GM23248 (cell line): ENCODE results near the gene ABCG1. TPM values are rescaled to one million over a fixed set of nuclear protein-coding genes. Genes with fewer than 3 reads are reported as not detected.
A peak's percentile ranks its signal among the peaks of the same experiment; 100 is the strongest.

Experiments
- DNase-seq: peaks from one replicate; pipeline ENCODE4 v3.0.0-alpha.2; 2015
- H2AFZ ChIP-seq: fragments of 200-600 bp; sonication (generic); 2 replicates; pipeline ENCODE4 v1.6.1; 2016; ENCODE audit warnings: antibody characterized with exemption
- H3F3A ChIP-seq: fragments of 200-600 bp; sonication (generic); 2 replicates; pipeline ENCODE4 v1.6.1; 2016; ENCODE audit warnings: mild to moderate bottlenecking, antibody characterized with exemption, mixed run types; ENCODE audit not compliant: insufficient read depth
- H3K27ac ChIP-seq: fragments of 200-600 bp; sonication (generic); 2 replicates; pipeline ENCODE4 v1.5.1; 2016; ENCODE audit warnings: mild to moderate bottlenecking
- H3K27me3 ChIP-seq: fragments of 200-600 bp; sonication (generic); replicated peaks from 2 replicates; pipeline ENCODE4 v1.6.1; 2016; ENCODE audit warnings: mild to moderate bottlenecking; ENCODE audit not compliant: insufficient read depth
- H3K36me3 ChIP-seq: fragments of 200-600 bp; sonication (generic); 2 replicates; pipeline ENCODE4 v1.6.1; 2016; ENCODE audit warnings: low read depth, mild to moderate bottlenecking
- H3K4me1 ChIP-seq: fragments of 200-600 bp; sonication (generic); 2 replicates; pipeline ENCODE4 v1.6.1; 2016; ENCODE audit warnings: mild to moderate bottlenecking; ENCODE audit not compliant: insufficient read depth
- H3K4me2 ChIP-seq: fragments of 200-600 bp; sonication (generic); one replicate; pipeline ENCODE4 v1.6.1; 2016; ENCODE audit warnings: mild to moderate bottlenecking; ENCODE audit not compliant: unreplicated experiment
- H3K4me3 ChIP-seq: fragments of 200-600 bp; sonication (generic); 2 replicates; pipeline ENCODE4 v1.5.1; 2016; ENCODE audit warnings: mild to moderate bottlenecking
- H3K79me2 ChIP-seq: fragments of 200-600 bp; sonication (generic); 2 replicates; pipeline ENCODE4 v1.6.1; 2016; ENCODE audit warnings: mild to moderate bottlenecking; ENCODE audit not compliant: insufficient read depth
- H3K9ac ChIP-seq: fragments of 200-600 bp; sonication (generic); 2 replicates; pipeline ENCODE4 v1.6.1; 2016; ENCODE audit warnings: mild to moderate bottlenecking
- H3K9me2 ChIP-seq: fragments of 200-600 bp; sonication (generic); 2 replicates; pipeline ENCODE4 v1.6.1; 2016; ENCODE audit warnings: mixed run types, mild to moderate bottlenecking, moderate library complexity; ENCODE audit not compliant: insufficient read depth
- H3K9me3 ChIP-seq: fragments of 200-600 bp; sonication (generic); one replicate; pipeline ENCODE4 v1.6.1; 2017; ENCODE audit warnings: low read depth
- H4K20me1 ChIP-seq: fragments of 200-600 bp; sonication (generic); 2 replicates; pipeline ENCODE4 v1.6.0; 2016; ENCODE audit not compliant: insufficient read depth
- EZH2 ChIP-seq: fragments of 200-600 bp; sonication (generic); IDR thresholded peaks from 2 replicates; pipeline ENCODE4 v1.6.1; 2018; ENCODE audit warnings: antibody characterized with exemption, mild to moderate bottlenecking; ENCODE audit not compliant: insufficient read depth, poor library complexity, severe bottlenecking
- EZH2phosphoT487 ChIP-seq: fragments of 200-600 bp; sonication (generic); IDR thresholded peaks from 2 replicates; pipeline ENCODE4 v1.6.1; 2018; ENCODE audit warnings: antibody characterized with exemption, moderate library complexity, mild to moderate bottlenecking, low read depth; ENCODE audit not compliant: insufficient read depth
- WGBS, 2 experiments: methylation state at CpG; one replicate each; pipeline ENCODE4 v1.1.6; 2015 to 2017; ENCODE audit warnings: low lambda C conversion rate in 2 of 2, low coverage in 1 of 2; ENCODE audit errors: missing lambda C conversion rate in 2 of 2; 5-methylcytosine and 5-hydroxymethylcytosine counted together
- in situ Hi-C: fragments of 300-500 bp; cut with MboI; formaldehyde crosslinking; loops from 2 replicates; pipeline ENCODE4 v1.15.0; 2020
- polyA plus RNA-seq: library from polyadenylated mRNA; unstranded; fragments of >200 nt; fragmentation: Nextera tagmentation; extraction: Ambion mirVana; gene quantifications from 2 replicates; pipeline ENCODE4 v1.2.1, GENCODE V29; 2016
- total RNA-seq: library from RNA; depleted of rRNA; stranded (reverse); fragments of >200 nt; shearing (Covaris generic); gene quantifications from 2 replicates; pipeline ENCODE4 v1.2.3, GENCODE V29; 2014

Gene ABCG1
- total and polyA plus RNA-seq, 2 experiments from 2014 or later = 0.08 TPM; not detected in 1

GRCh38 chr21:42219606-42220137 is 732 bp downstream of the ABCG1 start:
- Histone ChIP-seq H3K4me3 (peak overlapping the region; percentile 51), H3K36me3 (no peaks in the 10 kb centered on the region), H3K27ac (no peak overlapping the region), H3K9me2 (no peaks in the 10 kb centered on the region), H3K27me3 (peaks cover 56% of the 10 kb centered on the region), H3K79me2 (no peaks in the 10 kb centered on the region), H3K9me3 (no peaks in the 10 kb centered on the region), H3K9ac (no peak overlapping the region), H3F3A (no peaks in the 10 kb centered on the region), H3K4me1 (no peaks in the 10 kb centered on the region), H3K4me2 (peak overlapping the region; percentile 52), H2AFZ (no peak overlapping the region), H4K20me1 (no peaks in the 10 kb centered on the region)
- in situ Hi-C loops = no loop called here
- WGBS, 2 experiments = 1 to 2% methylated on average over 21 to 30 of the region's 41 CpGs
- no peak for TF ChIP-seq EZH2phosphoT487
- no peak for TF ChIP-seq EZH2
- peak; percentile 28 for DNase-seq

- Histone ChIP-seq H3K9ac (no peak overlapping the region), H3K27ac (no peak overlapping the region), H3K36me3 (no peaks in the 10 kb centered on the region), H3F3A (no peaks in the 10 kb centered on the region), H2AFZ (no peak overlapping the region), H3K79me2 (no peaks in the 10 kb centered on the region), H3K9me2 (no peaks in the 10 kb centered on the region), H3K27me3 (peaks cover 62% of the 10 kb centered on the region), H3K9me3 (no peaks in the 10 kb centered on the region), H3K4me3 (peak overlapping the region; percentile 25; the same call in 1 of the 2 replicates), H4K20me1 (no peaks in the 10 kb centered on the region), H3K4me2 (peak overlapping the region; percentile 52), H3K4me1 (no peaks in the 10 kb centered on the region)
- TF ChIP-seq EZH2phosphoT487 (0 out of 2 replicates have a peak, but pooled peaks have one; percentile 28), EZH2 (peak; percentile 76)
- peak; percentile 58 for DNase-seq
- in situ Hi-C loops = no loop called here
- WGBS, 2 experiments = 20 to 27% methylated on average over 26 of the region's 26 CpGs
Observed at GRCh38 chr21:42220138-42220701, 1.3 kb downstream of the ABCG1 start.

- in situ Hi-C loops = no loop called here
- Histone ChIP-seq H3K79me2 (no peaks in the 10 kb centered on the region), H2AFZ (no peak overlapping the region), H3K4me1 (no peaks in the 10 kb centered on the region), H3K9me2 (no peaks in the 10 kb centered on the region), H3K27ac (no peak overlapping the region), H3K4me2 (no peak overlapping the region), H3K4me3 (no peak overlapping the region), H3K27me3 (peaks cover 64% of the 10 kb centered on the region), H4K20me1 (no peaks in the 10 kb centered on the region), H3K9me3 (no peaks in the 10 kb centered on the region), H3K9ac (no peak overlapping the region), H3K36me3 (no peaks in the 10 kb centered on the region), H3F3A (no peaks in the 10 kb centered on the region)
- TF ChIP-seq EZH2 = no peak
- DNase-seq = no peak
- WGBS, 2 experiments = 66 to 68% methylated on average over 15 of the region's 15 CpGs
Observed at GRCh38 chr21:42221581-42222345, 2.8 kb downstream of the ABCG1 start.

- TF ChIP-seq EZH2phosphoT487 = no peak
- no peak for TF ChIP-seq EZH2
- in situ Hi-C loops = no loop called here
- no peak overlapping the region for H2AFZ ChIP-seq
- H3K27me3 ChIP-seq = peaks cover 59% of the 10 kb centered on the region
- H3K4me1 ChIP-seq = no peaks in the 10 kb centered on the region
- DNase-seq = no peak
- H3K27ac ChIP-seq = no peak overlapping the region
- no peaks in the 10 kb centered on the region for H3K9me2 ChIP-seq
- 48 to 55% methylated on average over 6 of the region's 6 CpGs for WGBS, 2 experiments
- no peak overlapping the region for H3K4me2 ChIP-seq
- H3K9me3 ChIP-seq = no peaks in the 10 kb centered on the region
- no peaks in the 10 kb centered on the region for H3K79me2 ChIP-seq
- H3K36me3 ChIP-seq = no peaks in the 10 kb centered on the region
- H3F3A ChIP-seq = no peaks in the 10 kb centered on the region
- H3K9ac ChIP-seq = no peak overlapping the region
- no peak overlapping the region for H3K4me3 ChIP-seq
- H4K20me1 ChIP-seq = no peaks in the 10 kb centered on the region
Observed at GRCh38 chr21:42222386-42222785, 3.4 kb downstream of the ABCG1 start.
